22Rv1 (cell line): Measurements from ENCODE around the gene RGR.

ENCODE experiments used
- ZFX ChIP-seq: fragments of 450-650 bp; IDR thresholded peaks from 2 replicates; pipeline ENCODE4 v1.6.1; 2017; ENCODE audit warnings: antibody characterized with exemption, borderline replicate concordance
- TF ChIP-seq, protein P1 (sequence below): fragments of 450-650 bp; IDR thresholded peaks from 2 replicates; pipeline ENCODE4 v1.5.1; 2017; ENCODE audit warnings: mild to moderate bottlenecking

DNA sequence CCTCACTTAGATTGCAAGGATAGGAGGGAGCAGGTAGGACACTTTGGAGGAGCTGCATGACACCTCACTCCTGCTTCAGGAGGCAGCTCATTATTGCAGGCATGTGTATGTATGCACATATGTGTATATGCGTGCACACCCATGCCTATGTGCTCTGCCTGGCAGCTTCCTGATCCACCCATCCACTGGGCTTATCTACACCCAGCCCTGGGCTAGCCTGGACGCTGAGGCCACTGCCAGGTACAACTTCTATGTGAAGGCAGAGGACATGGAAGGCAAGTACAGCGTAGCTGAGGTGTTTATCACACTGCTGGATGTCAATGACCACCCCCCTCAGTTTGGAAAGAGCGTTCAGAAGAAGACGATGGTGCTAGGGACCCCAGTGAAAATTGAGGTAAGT is 32.8 kb upstream of the RGR start:
- TF ChIP-seq ZFX: no peak
- TF ChIP-seq, protein P1, sequence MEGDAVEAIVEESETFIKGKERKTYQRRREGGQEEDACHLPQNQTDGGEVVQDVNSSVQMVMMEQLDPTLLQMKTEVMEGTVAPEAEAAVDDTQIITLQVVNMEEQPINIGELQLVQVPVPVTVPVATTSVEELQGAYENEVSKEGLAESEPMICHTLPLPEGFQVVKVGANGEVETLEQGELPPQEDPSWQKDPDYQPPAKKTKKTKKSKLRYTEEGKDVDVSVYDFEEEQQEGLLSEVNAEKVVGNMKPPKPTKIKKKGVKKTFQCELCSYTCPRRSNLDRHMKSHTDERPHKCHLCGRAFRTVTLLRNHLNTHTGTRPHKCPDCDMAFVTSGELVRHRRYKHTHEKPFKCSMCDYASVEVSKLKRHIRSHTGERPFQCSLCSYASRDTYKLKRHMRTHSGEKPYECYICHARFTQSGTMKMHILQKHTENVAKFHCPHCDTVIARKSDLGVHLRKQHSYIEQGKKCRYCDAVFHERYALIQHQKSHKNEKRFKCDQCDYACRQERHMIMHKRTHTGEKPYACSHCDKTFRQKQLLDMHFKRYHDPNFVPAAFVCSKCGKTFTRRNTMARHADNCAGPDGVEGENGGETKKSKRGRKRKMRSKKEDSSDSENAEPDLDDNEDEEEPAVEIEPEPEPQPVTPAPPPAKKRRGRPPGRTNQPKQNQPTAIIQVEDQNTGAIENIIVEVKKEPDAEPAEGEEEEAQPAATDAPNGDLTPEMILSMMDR: no peak
